Measurements from ENCODE around the gene UBE2Z. TPM values are rescaled to one million over a fixed set of nuclear protein-coding genes. Genes with fewer than 3 reads are reported as not detected.
A peak's percentile ranks its signal among the peaks of the same experiment; 100 is the strongest.

Gene UBE2Z
- total RNA-seq, 2 experiments from 2014 or later, result 52.3 to 81.1 TPM

GRCh38 chr17:48907713-48908046, 527 bp upstream of the UBE2Z start:
- peaks cover 31% of the 10 kb centered on the region for H3K36me3 ChIP-seq (ENCODE audit: insufficient read depth, low read length)
- peaks cover 49% of the 10 kb centered on the region for H3K79me2 ChIP-seq (ENCODE audit: insufficient read depth, low read depth, low read length)
- ChIA-PET POLR2A (interaction anchor here (0.6 to 1.3 kb wide), 4 partner anchors 10 to 92 kb away, joined by 3 to 7 read pairs (median 4); partner anchors contain the start of gene ATP5MC1), CTCF (ENCODE audit: unreplicated experiment) (interaction anchor here (0.6 kb wide), 1 partner anchor 330 kb away, joined by 8 read pairs; no protein-coding TSS in a partner anchor)
- TF ChIP-seq CTCF (conservative IDR thresholded peaks at IDR 0.05; ENCODE audit: low read length) (no peak), EZH2phosphoT487 (IDR thresholded peaks at IDR 0.05; ENCODE audit: borderline replicate concordance, low read depth, low read length) (no peak)
- no peaks in the 10 kb centered on the region for H3K9me3 ChIP-seq (ENCODE audit: low read length)
- no peaks in the 10 kb centered on the region for H3K9me2 ChIP-seq (ENCODE audit: insufficient read depth, low read length)
- TSS peak; percentile 92 for BruUV-seq (replicated peaks)
- H4K20me1 ChIP-seq (ENCODE audit: insufficient read depth, low read length), result peaks cover 26% of the 10 kb centered on the region
- peak overlapping the region; percentile 99 for H3K4me3 ChIP-seq (ENCODE audit: low read depth, low read length, poor library complexity, severe bottlenecking)
- no peak for DNase-seq (ENCODE audit: low spot score)
- H2AFZ ChIP-seq (ENCODE audit: low read length), result peak overlapping the region; percentile 80
- intact Hi-C loops (cut with micrococcal nuclease; ENCODE audit: unreplicated experiment), result loop anchor here (1.0 to 2.0 kb wide), 2 partner anchors 15 to 91 kb away; partner anchors contain the start of gene ATP5MC1
- peaks cover 22% of the 10 kb centered on the region for H3K4me1 ChIP-seq (ENCODE audit: insufficient read depth, low read length, poor library complexity, severe bottlenecking)
- peak overlapping the region; percentile 76 for H3K27ac ChIP-seq (ENCODE audit: low read depth, low read length, poor library complexity, severe bottlenecking)
- peak overlapping the region; percentile 97 for H3K4me2 ChIP-seq (ENCODE audit: low read length)

DNA sequence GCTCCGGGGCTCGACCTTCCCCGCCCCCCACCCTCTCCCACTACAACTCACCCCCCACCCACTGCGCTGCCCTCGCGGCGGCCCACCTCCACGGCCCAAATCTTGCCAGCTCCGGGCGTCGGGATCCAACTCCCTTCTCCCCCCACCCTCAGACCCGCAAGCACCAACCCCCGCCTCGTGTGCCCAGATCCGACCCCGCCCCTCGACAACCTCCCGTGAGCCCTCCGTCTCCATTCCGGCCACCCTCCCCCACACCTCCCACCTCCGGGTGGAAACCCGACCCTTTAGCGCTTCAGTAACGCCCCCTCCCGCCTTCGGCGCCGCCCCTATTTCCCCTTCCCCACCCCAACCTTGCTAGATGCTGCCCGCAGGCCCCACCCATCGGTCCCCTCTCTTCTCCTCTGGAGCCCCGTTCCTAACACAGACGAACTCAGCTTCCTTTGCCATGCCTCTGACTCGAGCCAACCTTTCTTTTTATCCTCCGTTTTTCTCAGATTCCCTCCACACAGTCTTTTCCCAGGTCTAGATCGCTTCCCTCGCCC, 717 bp downstream of the UBE2Z start:
- Histone ChIP-seq H3K4me1 (ENCODE audit: insufficient read depth, low read length, poor library complexity, severe bottlenecking) (peaks cover 22% of the 10 kb centered on the region), H3K27ac (ENCODE audit: low read depth, low read length, poor library complexity, severe bottlenecking) (peak overlapping the region; percentile 76), H2AFZ (ENCODE audit: low read length) (no peak overlapping the region), H3K4me2 (ENCODE audit: low read length) (peak overlapping the region; percentile 91), H3K4me3 (ENCODE audit: low read depth, low read length, poor library complexity, severe bottlenecking) (peak overlapping the region; percentile 99), H3K9me3 (ENCODE audit: low read length) (no peaks in the 10 kb centered on the region), H3K9me2 (ENCODE audit: insufficient read depth, low read length) (no peaks in the 10 kb centered on the region), H3K36me3 (ENCODE audit: insufficient read depth, low read length) (peaks cover 43% of the 10 kb centered on the region), H4K20me1 (ENCODE audit: insufficient read depth, low read length) (peaks cover 30% of the 10 kb centered on the region), H3K79me2 (ENCODE audit: insufficient read depth, low read depth, low read length) (peaks cover 60% of the 10 kb centered on the region)
- intact Hi-C loops (cut with micrococcal nuclease; ENCODE audit: unreplicated experiment), result loop anchor here (1.0 to 2.0 kb wide), 2 partner anchors 17 to 90 kb away; partner anchors contain the start of gene ATP5MC1
- no TSS peak for BruUV-seq (replicated peaks)
- CTCF ChIA-PET (ENCODE audit: unreplicated experiment), result no interaction called here
- no peak for TF ChIP-seq CTCF (conservative IDR thresholded peaks at IDR 0.05; ENCODE audit: low read length)
- TF ChIP-seq EZH2phosphoT487 (IDR thresholded peaks at IDR 0.05; ENCODE audit: borderline replicate concordance, low read depth, low read length), result no peak
- POLR2A ChIA-PET, result interaction anchor here (0.7 to 0.8 kb wide), 2 partner anchors 9 to 16 kb away, joined by 3 read pairs; partner anchors contain the start of gene ATP5MC1
- peak; percentile 92 for DNase-seq (ENCODE audit: low spot score)

DNA sequence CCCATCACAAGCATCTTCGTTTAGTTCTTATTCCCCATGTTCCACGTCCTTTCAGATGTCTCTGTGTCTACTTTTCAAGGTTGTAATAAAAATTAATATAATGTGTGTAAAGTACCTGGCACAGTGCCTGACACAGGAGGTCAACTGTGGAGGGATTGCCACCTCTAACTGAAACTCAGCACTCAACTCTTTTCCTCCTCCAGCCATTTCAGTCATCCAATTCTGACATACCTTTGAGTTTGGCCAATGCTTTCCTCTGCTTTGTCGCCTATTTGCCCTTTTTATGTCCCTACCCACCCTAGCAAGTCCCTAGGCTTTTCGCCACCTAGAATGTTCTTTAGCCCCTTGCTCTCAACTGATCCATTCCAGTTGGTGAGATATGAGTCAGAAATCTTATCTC, 1.6 kb downstream of the UBE2Z start:
- peaks cover 52% of the 10 kb centered on the region for H3K36me3 ChIP-seq (ENCODE audit: insufficient read depth, low read length)
- H2AFZ ChIP-seq (ENCODE audit: low read length), result no peak overlapping the region
- H3K9me2 ChIP-seq (ENCODE audit: insufficient read depth, low read length), result no peaks in the 10 kb centered on the region
- intact Hi-C loops (cut with micrococcal nuclease; ENCODE audit: unreplicated experiment), result loop anchor here (2.0 kb wide), 1 partner anchor 89 kb away; no protein-coding TSS in a partner anchor
- peaks cover 69% of the 10 kb centered on the region for H3K79me2 ChIP-seq (ENCODE audit: insufficient read depth, low read depth, low read length)
- peak overlapping the region; percentile 99 for H3K4me3 ChIP-seq (ENCODE audit: low read depth, low read length, poor library complexity, severe bottlenecking)
- ChIA-PET CTCF (ENCODE audit: unreplicated experiment) (no interaction called here), POLR2A (interaction anchor here (0.7 to 0.8 kb wide), 2 partner anchors 9 to 17 kb away, joined by 3 read pairs; partner anchors contain the start of gene ATP5MC1)
- H3K27ac ChIP-seq (ENCODE audit: low read depth, low read length, poor library complexity, severe bottlenecking), result no peak overlapping the region
- DNase-seq (ENCODE audit: low spot score), result no peak
- no peak for TF ChIP-seq EZH2phosphoT487 (IDR thresholded peaks at IDR 0.05; ENCODE audit: borderline replicate concordance, low read depth, low read length)
- TF ChIP-seq CTCF (conservative IDR thresholded peaks at IDR 0.05; ENCODE audit: low read length), result no peak
- no peaks in the 10 kb centered on the region for H3K9me3 ChIP-seq (ENCODE audit: low read length)
- BruUV-seq (replicated peaks), result TSS peak; percentile 50
- H3K4me2 ChIP-seq (ENCODE audit: low read length), result peak overlapping the region; percentile 91
- peaks cover 22% of the 10 kb centered on the region for H3K4me1 ChIP-seq (ENCODE audit: insufficient read depth, low read length, poor library complexity, severe bottlenecking)
- H4K20me1 ChIP-seq (ENCODE audit: insufficient read depth, low read length), result peaks cover 34% of the 10 kb centered on the region
